HG02642 (cell line): ENCODE data around the gene JAZF1.

ENCODE experiments used
- ATAC-seq: cut with Tn5 transposase; IDR thresholded peaks from one replicate; pipeline ENCODE4 v1.9.1; 2021; ENCODE audit warnings: mild to moderate bottlenecking; ENCODE audit not compliant: unreplicated experiment, poor library complexity

Gene JAZF1

DNA sequence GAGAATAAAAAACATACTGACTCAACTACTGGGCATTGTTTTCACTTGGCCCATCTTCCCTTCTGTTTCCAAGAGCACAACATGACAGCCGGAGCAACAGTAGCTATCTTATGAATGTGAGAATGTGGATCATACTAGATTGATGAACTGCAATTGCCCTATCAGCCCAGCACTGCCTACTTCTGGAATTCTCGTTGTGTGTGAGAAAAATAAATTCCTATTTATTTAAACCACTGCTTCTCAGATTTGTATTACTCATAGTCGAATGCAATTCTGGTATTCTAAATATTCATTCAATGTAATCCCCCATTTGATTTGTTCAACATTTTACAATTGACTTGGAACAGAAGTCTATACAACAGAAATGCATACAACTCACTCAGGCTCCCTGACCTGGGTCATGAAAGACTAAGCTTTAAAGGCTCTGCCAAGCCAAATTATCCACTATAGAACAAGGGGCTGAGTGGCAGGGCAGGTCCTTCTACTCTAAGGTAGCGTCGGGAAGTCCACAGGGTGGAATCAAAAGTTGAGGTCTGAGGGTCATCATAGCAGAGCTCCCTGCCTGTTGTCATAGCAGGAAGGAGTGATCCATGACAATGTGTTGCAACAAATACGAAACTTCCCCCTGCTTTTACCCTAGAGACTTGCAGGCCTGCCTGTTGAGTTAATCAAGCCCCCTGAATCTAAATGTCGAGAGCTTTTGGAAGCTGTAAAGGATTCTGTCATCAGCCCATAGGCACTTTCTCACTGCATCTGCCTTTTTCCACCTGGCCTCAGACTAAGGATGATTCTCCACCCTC lies 12.4 kb upstream of the JAZF1 start:
- ATAC-seq, result no peak

DNA sequence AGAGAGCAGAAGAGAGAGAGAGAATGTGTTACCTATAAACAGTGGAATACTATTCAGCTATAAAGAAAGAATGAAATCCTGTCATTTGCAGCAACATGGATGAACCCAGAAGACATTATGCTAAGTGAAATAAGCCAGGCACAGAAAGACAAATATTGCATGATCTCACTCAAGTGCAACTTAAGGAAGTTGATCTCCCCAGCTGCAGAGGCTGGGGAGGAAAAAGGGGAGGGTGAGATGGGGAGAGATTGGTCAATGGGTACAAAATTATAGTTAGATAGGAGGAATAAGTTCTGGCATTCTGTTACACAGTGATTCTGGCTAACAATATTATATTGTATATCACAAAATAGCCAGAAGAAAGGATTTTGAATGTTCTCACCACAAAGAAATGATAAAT lies 11.2 kb upstream of the JAZF1 start:
- no peak for ATAC-seq

DNA sequence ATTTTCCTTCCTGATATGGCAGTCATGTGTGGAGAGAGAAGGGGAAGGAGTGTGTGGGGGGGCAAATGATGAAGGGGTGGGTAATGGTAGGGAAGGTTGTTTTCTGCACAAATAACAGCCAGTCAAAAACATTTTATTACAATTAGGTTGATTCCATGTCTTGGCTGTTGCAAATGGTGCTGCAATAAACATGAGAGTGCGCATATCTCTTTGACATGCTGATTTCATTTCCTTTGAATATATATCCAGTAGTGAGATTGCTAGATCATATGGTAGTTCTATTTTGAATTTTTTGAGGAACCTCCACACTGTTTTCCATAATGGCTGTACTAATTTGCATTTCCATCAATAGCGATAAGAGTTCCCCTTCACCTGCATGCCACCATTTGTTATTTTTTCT lies 10.6 kb upstream of the JAZF1 start:
- ATAC-seq, result no peak

DNA sequence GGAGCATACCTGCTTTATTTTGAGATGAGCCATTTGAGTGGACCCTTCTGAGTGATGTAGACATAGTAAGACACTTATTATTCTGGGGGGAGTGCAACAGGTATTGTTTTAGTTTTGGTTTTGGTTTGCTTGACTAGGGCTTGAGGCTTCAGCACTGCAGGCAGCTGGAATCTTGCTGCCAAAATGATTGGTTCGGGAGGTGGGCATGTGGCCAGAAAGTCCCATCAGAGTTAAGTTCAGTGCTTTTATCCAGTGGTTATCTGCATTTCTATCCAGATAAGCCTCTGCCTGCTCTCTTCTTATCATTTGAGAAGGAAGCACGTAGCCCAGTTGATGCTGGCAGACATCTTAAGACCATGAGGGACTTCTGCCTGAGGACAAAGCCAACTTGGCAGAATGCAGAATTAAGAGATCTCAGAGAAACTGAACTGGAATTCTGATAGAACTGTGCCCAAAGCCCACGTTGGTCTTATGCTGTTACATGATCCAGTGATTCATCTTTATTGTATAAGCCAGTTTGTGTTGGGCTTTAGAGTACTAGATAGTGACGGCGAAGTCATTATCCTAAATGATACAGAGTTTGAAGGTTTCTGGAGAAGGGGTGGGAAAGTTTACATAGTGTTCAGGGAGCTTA lies 9.6 kb upstream of the JAZF1 start:
- ATAC-seq, result no peak

DNA sequence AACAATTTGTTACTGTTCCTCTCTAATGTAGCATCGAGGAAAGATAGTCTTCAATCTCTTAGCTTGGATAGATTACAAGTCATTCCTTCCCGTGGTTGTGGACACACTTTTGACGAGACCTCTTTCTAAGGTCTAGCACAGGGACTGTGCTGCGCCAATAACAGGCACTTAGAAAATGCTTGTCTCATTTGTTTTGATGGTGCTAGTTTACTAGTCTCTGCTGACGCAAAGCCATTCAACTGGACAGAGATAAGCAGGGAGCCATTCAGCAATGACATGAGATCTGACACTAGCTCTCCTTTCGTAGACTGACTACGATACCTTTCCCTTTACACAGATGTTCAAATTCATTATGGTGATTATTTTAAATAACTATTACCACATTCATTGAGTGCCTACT lies 6.4 kb upstream of the JAZF1 start:
- no peak for ATAC-seq

DNA sequence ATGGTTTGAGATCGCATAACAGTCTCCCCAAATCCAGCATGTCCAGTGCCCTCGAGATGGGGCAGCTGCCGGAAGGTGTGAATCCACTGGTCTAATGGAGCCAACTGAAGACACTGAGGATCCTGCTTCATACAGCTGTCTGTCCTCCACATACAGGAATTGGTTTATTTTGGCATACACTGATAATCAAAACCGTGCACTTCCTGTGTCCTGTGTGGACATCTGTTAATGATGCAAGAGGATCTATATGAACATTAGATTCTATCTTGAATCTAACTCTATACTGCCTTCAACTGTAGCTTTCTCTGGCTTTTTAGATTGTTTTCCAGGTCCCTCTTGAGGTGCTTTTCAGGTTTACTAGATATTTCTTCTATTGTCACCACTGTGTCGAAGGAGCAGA lies 3.0 kb upstream of the JAZF1 start:
- ATAC-seq, result no peak

DNA sequence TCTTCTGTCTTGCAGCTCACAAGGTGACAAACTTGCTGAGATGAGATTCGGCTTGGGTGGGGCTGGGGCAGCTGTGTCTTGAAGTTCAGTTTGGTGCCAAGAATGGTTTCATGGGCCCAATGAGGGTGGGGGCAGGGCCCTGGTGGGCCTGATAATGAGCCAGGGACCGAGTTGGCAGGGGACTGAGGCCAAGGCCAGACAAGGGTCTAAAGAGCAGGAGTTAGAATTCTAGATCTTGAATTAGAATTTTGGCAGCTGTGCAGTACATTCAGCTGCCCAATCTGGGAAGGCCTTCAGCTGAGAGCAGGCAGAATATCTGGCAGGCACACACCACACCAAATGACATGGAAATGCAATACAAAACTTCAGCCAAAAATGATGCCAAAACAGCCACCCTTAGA lies 1.5 kb upstream of the JAZF1 start:
- ATAC-seq, result no peak

DNA sequence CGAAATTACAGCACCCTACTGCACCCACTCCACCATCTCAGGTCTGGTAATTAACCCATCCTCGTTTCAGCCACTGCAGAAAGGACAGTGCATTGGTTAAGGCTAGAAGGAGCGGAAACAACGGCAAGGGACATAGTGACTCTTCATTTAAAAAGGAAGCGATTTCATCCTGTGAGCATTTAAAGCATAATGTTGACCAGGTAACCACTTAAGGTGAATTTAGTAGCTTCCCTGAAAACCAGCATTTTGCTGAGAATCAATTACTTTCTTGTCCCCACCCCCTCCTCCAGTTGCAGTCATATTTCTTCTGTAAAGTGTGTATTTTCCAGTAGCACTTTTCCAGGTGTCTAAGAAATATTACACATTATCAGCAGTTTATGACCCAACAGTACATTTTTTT lies 821 bp upstream of the JAZF1 start:
- no peak for ATAC-seq

DNA sequence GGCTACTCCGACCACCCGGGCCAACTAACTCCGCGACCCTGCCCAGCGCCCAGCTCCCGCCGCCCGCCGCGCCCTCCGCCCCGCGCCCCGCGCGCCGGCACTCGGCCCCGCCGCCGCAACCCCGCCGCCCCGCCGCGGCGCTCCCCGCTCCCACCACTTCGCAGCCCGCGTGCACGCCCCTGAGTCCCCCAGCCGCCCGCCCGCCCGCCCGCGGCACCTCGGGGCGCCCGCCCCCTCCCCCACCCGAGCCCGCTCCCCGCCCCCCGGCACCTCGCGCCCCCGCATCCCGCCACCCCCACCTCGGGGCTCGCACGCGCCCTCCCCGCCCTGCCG lies 598 bp downstream of the JAZF1 start:
- no peak for ATAC-seq

DNA sequence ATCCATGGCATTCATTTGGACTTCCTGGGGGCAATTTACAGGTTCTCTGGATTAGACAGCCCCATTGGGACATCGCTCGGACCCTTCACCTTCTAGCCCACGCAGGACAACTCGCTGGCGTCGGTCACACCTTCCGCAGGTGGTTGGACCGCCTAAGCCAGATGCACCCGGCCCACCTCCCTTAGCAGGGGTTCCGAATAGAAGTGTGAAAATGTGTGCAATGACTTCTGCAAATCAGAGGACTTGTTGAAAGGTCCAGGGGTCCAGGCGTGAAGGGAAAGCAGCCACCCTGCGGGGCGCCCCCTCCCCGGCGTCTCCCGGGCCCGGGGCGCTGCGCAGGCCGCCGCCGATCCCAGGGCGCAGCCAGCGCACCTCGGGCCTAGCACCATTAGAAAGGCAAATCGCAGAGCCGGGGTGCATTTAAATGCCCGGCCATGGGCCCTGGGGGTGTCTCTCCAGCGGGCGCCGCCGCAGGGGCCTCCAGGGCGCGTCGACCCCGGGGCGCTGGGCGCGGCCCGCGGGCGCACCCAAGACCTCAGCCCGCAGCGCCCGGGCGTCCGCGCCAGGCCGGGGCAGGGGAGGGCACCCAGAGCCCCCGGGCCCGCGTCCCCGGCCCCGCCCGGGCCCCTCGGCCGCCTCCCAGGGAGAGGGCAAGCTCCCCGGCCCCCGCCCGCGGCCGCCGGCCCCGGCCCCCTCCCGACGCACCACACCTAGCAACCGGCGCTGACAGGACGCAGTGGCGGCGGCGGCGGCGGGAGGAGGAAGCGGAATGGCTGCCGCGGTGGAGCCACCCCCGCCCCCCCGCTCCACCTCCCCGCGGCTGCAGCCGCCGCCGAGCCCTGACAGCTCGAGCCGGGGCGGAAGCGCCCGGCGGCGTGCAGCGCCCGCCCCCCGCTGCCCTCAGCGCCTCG lies 1.2 kb downstream of the JAZF1 start:
- ATAC-seq, result peak; percentile 81

DNA sequence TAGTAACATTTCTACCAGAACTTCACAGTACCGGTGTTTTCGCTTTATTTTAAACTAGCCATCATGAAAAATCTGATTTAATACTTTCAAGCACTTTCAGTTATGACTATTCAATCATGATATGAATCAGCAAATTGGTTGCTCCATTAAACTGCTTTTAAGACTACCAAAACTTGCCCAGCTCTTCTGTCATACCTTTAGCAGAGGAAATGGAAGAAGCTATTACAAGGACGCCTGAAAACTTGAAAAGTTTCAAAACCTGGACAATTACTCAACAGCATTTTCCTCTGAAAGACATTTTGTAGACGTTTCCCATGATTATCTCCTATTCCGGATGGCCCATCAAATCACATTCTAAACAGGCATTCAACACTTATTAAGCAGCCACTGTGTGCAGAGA lies 2.0 kb downstream of the JAZF1 start:
- no peak for ATAC-seq

DNA sequence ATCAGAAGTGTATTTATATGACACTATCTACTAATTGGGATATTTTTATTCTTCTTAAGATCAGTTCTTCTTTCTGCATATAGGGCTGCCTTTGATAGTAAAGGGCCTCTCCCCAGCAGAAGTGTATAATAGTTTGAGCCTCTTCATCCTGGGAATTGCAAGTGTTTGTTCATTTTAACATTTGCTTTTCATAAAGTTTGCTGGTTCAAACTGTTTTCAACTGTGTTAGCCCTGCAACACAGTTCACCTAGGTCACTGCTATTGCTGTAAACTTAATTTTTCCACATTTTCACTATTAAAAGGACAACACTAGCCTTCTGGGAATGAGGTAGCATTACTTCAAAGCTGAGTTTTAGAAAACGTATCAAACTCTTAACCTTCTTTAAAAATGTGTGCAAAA lies 2.8 kb downstream of the JAZF1 start:
- no peak for ATAC-seq

DNA sequence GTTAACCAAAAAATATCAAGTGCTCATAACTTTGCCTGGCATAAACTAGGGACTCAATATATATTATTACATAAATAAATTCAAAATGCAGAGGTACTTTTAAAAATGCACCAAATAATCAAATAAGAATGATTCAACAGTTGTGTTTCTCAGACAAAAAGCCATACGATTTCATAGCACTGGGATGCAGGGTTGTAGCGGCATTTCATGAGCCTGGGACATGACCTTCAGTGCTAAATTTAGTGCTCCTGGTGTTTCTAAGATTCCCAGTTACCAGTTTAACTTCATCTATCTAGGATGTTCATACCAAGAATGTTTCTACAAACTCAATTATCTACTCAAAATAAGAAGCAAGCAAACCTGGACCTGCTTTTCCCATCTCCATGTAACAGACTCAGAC lies 4.0 kb downstream of the JAZF1 start:
- ATAC-seq, result no peak

DNA sequence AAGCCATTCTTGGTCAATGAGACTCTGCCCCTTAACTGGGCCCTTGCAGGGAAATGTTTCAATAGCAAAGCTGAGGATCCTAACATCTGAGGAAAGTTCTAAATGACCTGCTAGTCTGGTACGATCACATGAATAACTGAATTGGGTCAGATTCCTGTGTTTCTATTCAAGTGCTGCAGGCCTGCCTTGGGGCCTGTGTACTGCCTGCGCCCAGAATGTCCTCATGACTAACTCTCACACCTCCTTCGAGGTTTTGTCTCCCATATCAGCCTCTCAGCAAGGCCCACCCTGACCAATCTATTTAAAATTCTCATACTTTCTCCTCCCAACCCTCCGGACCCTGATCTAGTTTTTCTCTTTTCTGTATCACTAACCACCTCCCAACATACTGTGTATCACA lies 4.4 kb downstream of the JAZF1 start:
- ATAC-seq, result no peak

DNA sequence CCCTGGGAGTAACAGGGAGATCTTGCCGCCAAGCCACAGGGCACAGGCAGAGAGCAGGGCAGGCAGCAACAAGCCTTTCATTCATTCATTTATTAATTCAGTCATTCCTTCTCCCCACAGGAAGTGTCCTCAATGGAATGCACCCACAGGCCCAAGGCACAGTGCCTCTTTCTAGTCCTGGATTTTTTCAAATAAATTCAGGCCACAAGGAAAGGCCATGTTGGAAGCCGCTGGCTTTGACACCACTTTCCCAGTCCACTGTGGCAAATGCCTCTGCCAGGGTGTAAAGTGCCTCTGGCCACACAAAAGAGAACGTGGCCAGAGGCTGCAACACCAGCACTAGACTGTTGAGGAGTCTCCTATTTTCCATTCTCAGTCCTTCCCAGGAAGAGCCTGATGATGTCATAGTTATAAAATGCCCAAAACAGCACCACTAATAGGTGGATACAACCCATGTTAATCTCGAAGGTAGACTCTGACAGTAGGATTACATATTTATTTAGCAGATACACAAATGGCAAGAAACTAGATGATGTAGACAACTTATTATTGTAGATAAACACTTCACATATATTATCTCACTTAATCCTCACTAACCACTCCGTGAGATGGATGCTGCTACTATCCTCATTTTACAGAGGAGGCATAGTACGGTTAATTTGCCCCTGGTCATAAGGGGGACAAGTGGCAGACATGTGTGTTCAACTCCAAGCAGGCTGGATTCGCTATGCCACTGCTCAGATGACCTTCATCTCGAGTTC lies 5.5 kb downstream of the JAZF1 start:
- ATAC-seq, result no peak

DNA sequence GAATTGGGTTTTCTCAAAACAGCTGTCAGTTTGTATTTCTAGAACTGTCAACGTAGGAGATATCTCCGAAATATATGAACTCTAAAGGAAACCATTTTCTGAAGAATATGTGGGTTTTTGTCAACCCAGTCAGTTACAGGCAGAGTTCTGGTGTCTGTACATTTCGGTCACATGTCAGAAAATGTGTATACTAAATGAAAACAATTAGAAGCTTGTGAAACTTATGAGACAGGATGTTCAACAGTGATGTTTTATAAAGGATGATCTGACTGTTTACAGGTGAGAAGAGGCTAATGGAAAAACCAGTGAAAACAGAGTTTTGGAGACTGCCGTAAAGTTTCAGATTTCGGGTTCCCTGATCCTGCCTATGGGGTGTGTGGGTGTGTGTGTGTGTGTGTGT lies 6.2 kb downstream of the JAZF1 start:
- ATAC-seq, result no peak

DNA sequence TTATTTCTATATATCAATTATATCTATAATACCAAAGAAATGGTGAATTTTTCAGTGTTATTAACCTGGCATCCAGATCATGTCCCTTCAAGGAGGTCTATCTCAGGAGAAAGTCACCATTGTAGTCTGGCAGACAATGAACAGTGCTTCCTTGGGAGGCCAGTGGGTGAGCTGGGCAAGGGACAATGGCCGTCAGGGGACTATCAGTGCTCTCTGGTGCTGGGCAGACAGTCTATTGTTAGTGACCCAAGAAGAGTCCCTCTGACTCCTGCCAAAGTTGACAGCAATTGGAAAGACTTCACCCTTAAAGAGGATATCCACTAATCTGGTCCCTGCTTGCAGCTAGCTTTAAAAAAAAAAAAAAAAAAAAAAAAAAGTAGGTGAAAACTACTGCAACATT lies 7.1 kb downstream of the JAZF1 start:
- ATAC-seq, result no peak

DNA sequence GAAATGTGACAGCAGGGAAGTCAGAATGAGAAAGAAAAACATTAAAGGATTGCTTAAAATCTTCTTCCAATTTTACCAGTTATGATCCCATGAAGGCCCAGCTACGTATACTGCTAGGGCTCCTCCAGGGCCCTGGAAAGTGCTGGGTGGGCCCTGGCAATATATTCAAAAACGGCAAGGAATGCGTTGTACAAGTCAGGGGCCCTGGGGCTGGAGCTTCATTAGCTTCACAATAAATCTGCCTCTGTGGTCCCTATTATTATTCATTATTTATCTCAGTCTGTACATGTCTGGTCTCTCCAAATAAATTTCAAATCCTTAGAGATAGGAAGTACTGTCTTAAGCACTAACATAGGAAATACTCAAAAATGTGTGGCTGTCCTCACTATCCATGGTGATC lies 7.6 kb downstream of the JAZF1 start:
- no peak for ATAC-seq

DNA sequence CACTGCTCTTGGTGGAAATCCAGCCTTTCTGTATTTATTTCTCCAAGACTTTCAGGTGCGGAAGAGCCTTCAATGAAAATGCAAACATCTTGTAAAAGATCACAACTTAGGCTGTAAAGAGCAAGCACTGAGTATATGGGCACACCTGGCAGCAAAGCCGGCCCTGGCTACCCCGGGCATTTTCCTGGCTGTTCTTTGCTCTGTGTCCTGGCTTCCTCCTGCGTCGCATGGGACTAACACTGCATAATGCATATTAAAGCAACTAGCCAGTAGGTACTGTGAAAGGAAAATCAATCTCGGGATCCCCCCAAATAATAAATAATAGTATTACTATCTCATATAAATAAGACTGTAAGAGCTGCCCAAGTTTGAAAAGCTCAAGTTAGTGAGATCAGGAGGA lies 9.9 kb downstream of the JAZF1 start:
- no peak for ATAC-seq

DNA sequence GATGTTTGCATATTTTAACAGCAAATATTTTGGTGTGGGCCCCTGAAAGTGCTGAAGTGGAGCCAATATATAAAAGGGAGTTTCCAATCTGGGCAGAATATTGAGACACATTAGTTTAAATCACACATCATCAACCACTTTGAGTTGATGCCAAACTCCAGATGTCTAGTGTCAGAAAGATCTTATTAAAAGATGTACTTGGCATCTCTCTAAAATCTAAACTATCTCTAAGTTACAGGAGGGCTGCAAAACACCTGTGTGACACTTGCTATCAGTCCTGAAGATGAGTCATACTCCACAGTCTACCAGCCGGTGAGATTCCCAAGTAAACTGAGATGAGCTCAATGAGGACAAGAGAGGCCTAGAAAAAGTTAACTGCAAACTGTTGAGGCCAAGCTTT lies 11.4 kb downstream of the JAZF1 start:
- no peak for ATAC-seq
